Upper lobe of left lung (tissue), 4 donors: ENCODE data around the gene TM4SF18.

Source experiments
- CTCF ChIP-seq, 6 experiments: fragments of 450-650 bp in 4 of 6; fragments of 200-600 bp in 2 of 6; sonication (generic) in 2 of 6; IDR thresholded peaks; one replicate each; pipeline ENCODE4 v1.5.1; 2016 to 2019; ENCODE audit warnings: antibody characterized with exemption in 6 of 6
- EP300 ChIP-seq, 4 donors: sonication (generic); formaldehyde crosslinking; IDR thresholded peaks; one replicate each; pipeline ENCODE4 v1.5.1; 2017; ENCODE audit warnings: antibody characterized with exemption in 4 of 4, control low read depth in 2 of 4
- POLR2A ChIP-seq, 4 donors: fragments of 450-650 bp; IDR thresholded peaks; one replicate each; pipeline ENCODE4 v1.5.1; 2016 to 2017; ENCODE audit warnings: antibody characterized with exemption in 4 of 4, mild to moderate bottlenecking in 2 of 4
- POLR2AphosphoS5 ChIP-seq, 2 donors: sonication (generic); formaldehyde crosslinking; IDR thresholded peaks; one replicate each; pipeline ENCODE4 v1.5.1; 2017; ENCODE audit warnings: antibody characterized with exemption in 2 of 2

- TF ChIP-seq EP300 (IDR thresholded peaks at IDR 0.05), result no peak
- no peak for TF ChIP-seq CTCF (IDR thresholded peaks at IDR 0.05)
- no peak for TF ChIP-seq POLR2A (IDR thresholded peaks at IDR 0.05)
- TF ChIP-seq POLR2AphosphoS5 (IDR thresholded peaks at IDR 0.05), result no peak
These were observed 40.8 kb downstream of the TM4SF18 start for GRCh38 chr3:149292666-149293065.
